Fibroblast of mammary gland (primary cell): ENCODE measurements around the gene KIF26B.

ENCODE experiments used
- DNase-seq: peaks from one replicate; pipeline ENCODE4 v3.0.0-alpha.2; 2010; ENCODE audit warnings: low read depth
- H3K4me3 ChIP-seq: 2 replicates; pipeline ENCODE4 v1.5.1; 2011; ENCODE audit warnings: low read depth, mild to moderate bottlenecking, low read length, moderate library complexity; ENCODE audit not compliant: control insufficient read depth
- CTCF ChIP-seq: conservative IDR thresholded peaks from 2 replicates; pipeline ENCODE4 v1.5.1; 2011; ENCODE audit warnings: low read depth, low read length, inconsistent platforms; ENCODE audit not compliant: control insufficient read depth, insufficient read depth

Gene KIF26B

GRCh38 chr1:245673881-245674414 lies 519.2 kb downstream of the KIF26B start:
- peak; percentile 85 for DNase-seq
- no peak overlapping the region for H3K4me3 ChIP-seq
- TF ChIP-seq CTCF: no peak

- H3K4me3 ChIP-seq: no peak overlapping the region
- TF ChIP-seq CTCF: no peak
- DNase-seq: peak; percentile 25
Observed at GRCh38 chr1:245677461-245678240, 522.9 kb downstream of the KIF26B start.

- no peak for TF ChIP-seq CTCF
- DNase-seq: no peak
- no peak overlapping the region for H3K4me3 ChIP-seq
Observed at GRCh38 chr1:245678860-245679411, 524.2 kb downstream of the KIF26B start.

GRCh38 chr1:245679821-245680780 lies 525.3 kb downstream of the KIF26B start:
- TF ChIP-seq CTCF: no peak
- no peak for DNase-seq
- H3K4me3 ChIP-seq: no peak overlapping the region

GRCh38 chr1:245682638-245683628 lies 528.1 kb downstream of the KIF26B start:
- DNase-seq: peak; percentile 49
- no peak overlapping the region for H3K4me3 ChIP-seq

More at GRCh38 chr1:245682638-245683628, 528.1 kb downstream of the KIF26B start:
- no peak for TF ChIP-seq CTCF
